OCI-LY3 (cell line): ENCODE results near the gene HMX3.

Experiments used
- H2AFZ ChIP-seq: fragments of 200-600, 300-600 bp; shearing (Covaris generic); 2 replicates; pipeline ENCODE4 v1.6.0; 2014; ENCODE audit warnings: antibody characterized with exemption, low read depth, low read length
- H3K27ac ChIP-seq: fragments of 200-600, 300-600 bp; sonication (generic); 2 replicates; pipeline ENCODE4 v1.5.1; 2014; ENCODE audit warnings: mild to moderate bottlenecking, low read length, moderate library complexity, mixed read lengths
- H3K27me3 ChIP-seq: fragments of 200-600, 300-600 bp; sonication (generic); 2 replicates; pipeline ENCODE4 v1.6.1; 2014; ENCODE audit warnings: low read depth, low read length, mixed read lengths
- H3K36me3 ChIP-seq: fragments of 200-600, 300-600 bp; sonication (generic); replicated peaks from 2 replicates; pipeline ENCODE3; 2014; ENCODE audit warnings: low read depth, low read length, mixed read lengths
- H3K4me1 ChIP-seq: fragments of 300-600, 200-600 bp; sonication (generic); 2 replicates; pipeline ENCODE4 v1.6.1; 2014; ENCODE audit warnings: low read length, mixed read lengths
- H3K4me2 ChIP-seq: fragments of 200-600, 300-600 bp; sonication (generic); 2 replicates; pipeline ENCODE4 v1.6.1; 2014; ENCODE audit warnings: low read length, mixed read lengths
- H3K4me3 ChIP-seq: fragments of 300-600, 200-600 bp; sonication (generic); 2 replicates; pipeline ENCODE4 v1.5.1; 2014; ENCODE audit warnings: antibody characterized with exemption, mild to moderate bottlenecking, low read length, moderate library complexity
- H3K79me2 ChIP-seq: fragments of 300-600, 200-600 bp; shearing (Covaris generic); 2 replicates; pipeline ENCODE4 v1.6.1; 2014; ENCODE audit warnings: mild to moderate bottlenecking, low read length, mixed read lengths
- H3K9ac ChIP-seq: fragments of 300-600, 200-600 bp; shearing (Covaris generic); 2 replicates; pipeline ENCODE4 v1.6.0; 2014; ENCODE audit warnings: mild to moderate bottlenecking, low read length, moderate library complexity
- H3K9me3 ChIP-seq: fragments of 200-600, 300-600 bp; shearing (Covaris generic); 2 replicates; pipeline ENCODE4 v1.6.1; 2014; ENCODE audit warnings: low read length, mixed read lengths; ENCODE audit not compliant: insufficient read depth
- H4K20me1 ChIP-seq: fragments of 200-600, 300-600 bp; sonication (generic); 2 replicates; pipeline ENCODE4 v1.6.1; 2016; ENCODE audit warnings: low read length, mixed read lengths; ENCODE audit not compliant: insufficient read depth
- EZH2phosphoT487 ChIP-seq: fragments of 200-600 bp; shearing (Covaris generic); IDR thresholded peaks from 2 replicates; pipeline ENCODE4 v1.6.1; 2018; ENCODE audit warnings: antibody characterized with exemption, mixed run types, low read depth
- TF ChIP-seq, protein P1 (sequence below): fragments of 200-600, 300-600 bp; sonication (generic); IDR thresholded peaks from 2 replicates; pipeline ENCODE4 v1.5.1; 2014; ENCODE audit warnings: antibody characterized with exemption, low read length, low read depth

The HMX3 gene

DNA sequence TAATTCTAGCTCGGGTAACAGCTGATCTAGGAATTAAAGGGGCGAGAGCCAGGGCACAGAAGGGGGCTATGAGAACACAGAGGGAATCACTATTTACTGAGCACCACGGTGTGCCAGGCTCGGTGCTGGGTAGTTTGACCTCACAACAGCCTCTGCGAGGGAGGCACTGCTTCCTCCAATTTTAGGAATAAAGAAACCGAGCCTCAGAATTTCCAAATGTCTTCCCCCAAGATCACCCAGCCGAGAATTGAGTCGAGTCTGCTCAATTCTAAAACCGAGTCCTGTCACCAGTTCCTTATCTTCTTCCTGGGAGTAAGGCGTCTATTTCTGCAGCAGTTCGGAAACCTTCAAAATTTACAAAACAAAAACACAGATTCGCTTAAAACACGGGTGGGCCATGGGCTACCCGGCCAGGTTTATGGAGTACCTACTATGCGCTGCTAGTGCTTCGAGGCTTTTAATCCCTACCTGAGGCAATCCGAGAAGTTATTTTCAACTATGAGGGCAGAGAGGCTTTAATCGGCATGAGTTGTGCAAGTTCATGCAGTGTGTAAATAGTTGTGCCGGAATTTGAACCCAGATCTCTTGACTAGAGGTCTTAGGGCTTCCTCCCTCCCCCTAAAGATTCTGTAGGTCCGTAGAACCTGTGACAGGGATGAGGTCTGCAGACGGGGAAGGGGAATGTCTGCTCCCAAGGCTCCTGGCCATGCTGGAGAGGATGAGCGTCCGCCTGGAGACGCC is 11.3 kb downstream of the HMX3 start:
- Histone ChIP-seq H3K9me3 (no peaks in the 10 kb centered on the region), H3K9ac (no peak overlapping the region), H3K4me1 (no peaks in the 10 kb centered on the region), H2AFZ (no peak overlapping the region), H3K79me2 (no peaks in the 10 kb centered on the region), H3K27me3 (no peaks in the 10 kb centered on the region), H3K4me3 (no peak overlapping the region), H3K4me2 (no peak overlapping the region), H3K27ac (no peak overlapping the region), H3K36me3 (no peaks in the 10 kb centered on the region), H4K20me1 (no peaks in the 10 kb centered on the region)
- TF ChIP-seq EZH2phosphoT487, result no peak
- TF ChIP-seq, protein P1, sequence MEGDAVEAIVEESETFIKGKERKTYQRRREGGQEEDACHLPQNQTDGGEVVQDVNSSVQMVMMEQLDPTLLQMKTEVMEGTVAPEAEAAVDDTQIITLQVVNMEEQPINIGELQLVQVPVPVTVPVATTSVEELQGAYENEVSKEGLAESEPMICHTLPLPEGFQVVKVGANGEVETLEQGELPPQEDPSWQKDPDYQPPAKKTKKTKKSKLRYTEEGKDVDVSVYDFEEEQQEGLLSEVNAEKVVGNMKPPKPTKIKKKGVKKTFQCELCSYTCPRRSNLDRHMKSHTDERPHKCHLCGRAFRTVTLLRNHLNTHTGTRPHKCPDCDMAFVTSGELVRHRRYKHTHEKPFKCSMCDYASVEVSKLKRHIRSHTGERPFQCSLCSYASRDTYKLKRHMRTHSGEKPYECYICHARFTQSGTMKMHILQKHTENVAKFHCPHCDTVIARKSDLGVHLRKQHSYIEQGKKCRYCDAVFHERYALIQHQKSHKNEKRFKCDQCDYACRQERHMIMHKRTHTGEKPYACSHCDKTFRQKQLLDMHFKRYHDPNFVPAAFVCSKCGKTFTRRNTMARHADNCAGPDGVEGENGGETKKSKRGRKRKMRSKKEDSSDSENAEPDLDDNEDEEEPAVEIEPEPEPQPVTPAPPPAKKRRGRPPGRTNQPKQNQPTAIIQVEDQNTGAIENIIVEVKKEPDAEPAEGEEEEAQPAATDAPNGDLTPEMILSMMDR, result no peak

DNA sequence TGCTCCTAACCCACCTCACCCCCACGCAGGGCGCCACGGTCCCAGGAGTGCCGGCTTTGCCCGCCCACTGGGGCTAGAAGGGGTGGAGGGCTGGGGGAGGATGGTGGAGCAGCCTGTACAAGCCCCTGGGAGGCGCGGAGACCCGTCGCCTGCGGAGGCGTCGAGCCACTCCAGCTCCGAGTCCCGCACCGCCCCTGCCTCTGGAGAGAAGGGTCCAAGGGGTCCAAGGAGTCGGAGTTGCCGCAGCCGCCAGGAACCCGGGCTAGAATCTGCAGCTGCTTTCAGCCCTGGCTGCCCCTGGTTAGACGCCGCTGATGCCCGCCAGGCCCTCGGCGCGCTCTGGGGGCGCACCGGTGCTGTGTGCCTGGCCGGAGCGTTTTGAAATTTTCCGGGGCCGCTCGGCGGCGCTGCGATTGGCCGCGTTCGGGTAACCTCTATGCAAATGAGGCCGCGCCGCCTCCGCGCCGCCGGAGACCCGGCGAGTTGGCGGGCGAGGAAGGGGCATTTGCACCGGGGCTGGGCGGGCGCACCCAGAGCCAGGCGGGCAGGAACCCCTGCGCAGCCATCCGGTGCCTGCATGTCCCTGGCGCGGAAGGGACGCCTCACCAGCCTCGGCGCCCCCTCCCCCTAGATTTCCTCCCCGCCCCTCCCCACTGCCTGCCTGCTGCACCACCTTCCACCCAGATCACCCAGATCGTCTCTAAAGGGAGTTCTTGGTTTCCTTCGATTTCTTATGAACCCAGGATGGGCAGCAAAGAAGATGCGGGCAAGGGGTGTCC is 12.1 kb downstream of the HMX3 start, which contains the start of gene HMX2:
HMX2 (plus strand) TSS at position 502 of the 779 bp plus-strand sequence; CDS start at position 745, 243 bp downstream.
- Histone ChIP-seq H3K36me3 (no peaks in the 10 kb centered on the region), H3K9ac (no peak within 1 kb of the TSS), H3K4me1 (no peaks in the 10 kb centered on the region), H3K4me3 (no peak within 1 kb of the TSS), H3K27ac (no peak within 1 kb of the TSS), H2AFZ (no peak within 1 kb of the TSS), H4K20me1 (no peaks in the 10 kb centered on the region), H3K27me3 (no peaks in the 10 kb centered on the region), H3K9me3 (no peaks in the 10 kb centered on the region), H3K79me2 (no peaks in the 10 kb centered on the region), H3K4me2 (no peak within 1 kb of the TSS)
- no peak for TF ChIP-seq EZH2phosphoT487
- TF ChIP-seq, protein P1, result no peak

DNA sequence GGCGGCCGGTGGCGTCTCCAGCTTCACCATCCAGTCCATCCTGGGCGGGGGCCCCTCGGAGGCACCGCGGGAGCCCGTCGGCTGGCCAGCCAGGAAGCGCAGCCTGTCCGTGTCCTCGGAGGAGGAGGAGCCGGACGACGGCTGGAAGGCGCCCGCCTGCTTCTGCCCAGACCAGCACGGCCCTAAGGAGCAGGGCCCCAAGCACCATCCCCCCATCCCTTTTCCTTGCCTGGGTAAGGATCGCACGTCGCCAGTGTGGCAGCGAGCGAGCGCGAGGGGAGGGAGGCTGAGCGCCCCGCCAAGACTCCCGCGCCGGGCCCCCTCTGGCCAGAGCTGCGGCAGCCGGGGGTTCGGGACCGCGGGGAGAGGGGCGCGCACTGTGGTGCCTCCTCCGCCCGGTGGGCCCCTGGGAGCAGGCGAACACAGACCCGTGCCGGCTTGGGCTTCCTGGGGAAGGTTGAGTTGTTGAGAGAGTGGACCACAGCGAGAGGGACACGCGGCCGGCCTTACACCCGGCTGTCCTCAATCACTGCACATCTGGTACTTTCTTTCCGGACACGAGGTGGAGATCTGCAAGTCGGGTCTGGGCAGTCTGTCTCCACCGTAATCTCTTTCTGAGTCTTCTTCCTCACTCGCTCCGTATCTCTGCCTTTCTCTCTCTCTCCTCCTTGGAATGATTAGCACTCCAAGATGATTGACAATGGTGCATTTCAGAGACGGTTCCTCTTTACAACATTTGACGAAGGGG is 12.8 kb downstream of the HMX3 start:
- Histone ChIP-seq H3K4me3 (no peak overlapping the region), H3K36me3 (no peaks in the 10 kb centered on the region), H3K79me2 (no peaks in the 10 kb centered on the region), H3K4me2 (no peak overlapping the region), H3K9ac (no peak overlapping the region), H2AFZ (no peak overlapping the region), H3K27me3 (no peaks in the 10 kb centered on the region), H3K4me1 (peaks cover 3% of the 10 kb centered on the region), H3K9me3 (no peaks in the 10 kb centered on the region), H4K20me1 (no peaks in the 10 kb centered on the region), H3K27ac (no peak overlapping the region)
- TF ChIP-seq EZH2phosphoT487, result no peak

DNA sequence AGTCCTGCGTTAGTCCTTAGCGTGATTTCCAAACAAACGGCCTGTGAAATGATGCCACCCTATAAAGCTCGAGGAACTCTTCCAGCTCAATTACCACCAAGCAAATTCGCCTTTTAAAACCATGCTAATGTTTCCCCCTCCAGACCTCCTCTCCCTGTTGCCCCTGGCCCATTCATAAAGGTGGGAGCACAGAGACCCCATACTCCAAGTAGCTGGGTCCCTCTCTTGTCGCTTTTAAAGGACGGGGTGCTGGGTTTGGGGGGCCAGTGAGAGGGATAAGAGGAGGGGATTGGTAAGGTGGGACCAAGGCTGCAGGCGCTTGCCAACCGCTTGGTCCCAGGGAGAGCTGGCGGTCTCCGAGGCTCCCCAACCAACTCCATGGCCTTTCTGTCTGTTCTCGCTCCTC is 13.4 kb downstream of the HMX3 start:
- no peaks in the 10 kb centered on the region for H3K9me3 ChIP-seq
- no peak overlapping the region for H3K27ac ChIP-seq
- no peak overlapping the region for H3K4me3 ChIP-seq
- no peak overlapping the region for H3K4me2 ChIP-seq
- no peaks in the 10 kb centered on the region for H3K27me3 ChIP-seq
- H2AFZ ChIP-seq, result no peak overlapping the region
- H4K20me1 ChIP-seq, result no peaks in the 10 kb centered on the region
- H3K9ac ChIP-seq, result no peak overlapping the region
- peaks cover 6% of the 10 kb centered on the region for H3K4me1 ChIP-seq
- TF ChIP-seq EZH2phosphoT487, result no peak
- TF ChIP-seq, protein P1, result no peak
- H3K79me2 ChIP-seq, result peaks cover under 1% of the 10 kb centered on the region; the same call in 1 of the 2 replicates
- no peaks in the 10 kb centered on the region for H3K36me3 ChIP-seq
